Activated CD4-positive, alpha-beta memory T cell treated with anti-CD3 and anti-CD28 coated beads, Interleukin-2, amount 10 ng/mL, durations not matched to agents 7 days and 5 days (primary cell): Measurements from ENCODE around the gene CCDC120. TPM values are rescaled to one million over a fixed set of nuclear protein-coding genes. Genes with fewer than 3 reads are reported as not detected.

Experiments used
- CTCF ChIA-PET: fragments of 350-600 bp; sonication (Branson Sonifier 250); formaldehyde crosslinking; loops from one replicate; lab custom pipeline; 2021; ENCODE audit warnings: antibody characterized with exemption, inconsistent platforms; lab: Charles Lee
- POLR2A ChIA-PET: fragments of 350-600 bp; sonication (Branson Sonifier 250); formaldehyde crosslinking; loops from one replicate; lab custom pipeline; 2021; ENCODE audit warnings: antibody characterized with exemption; lab: Charles Lee
- DNase-seq: peaks from one replicate; pipeline ENCODE4 v3.0.0-alpha.2; 2020
- H3K27ac Mint-ChIP-seq: one replicate; pipeline ENCODE4 v1.8.0; 2021; ENCODE audit warnings: mild to moderate bottlenecking, mixed read lengths
- H3K27me3 Mint-ChIP-seq: one replicate; pipeline ENCODE4 v1.8.0; 2021; ENCODE audit warnings: mixed read lengths
- H3K36me3 Mint-ChIP-seq: one replicate; pipeline ENCODE4 v1.8.0; 2021; ENCODE audit warnings: low read depth, mixed read lengths
- H3K4me1 Mint-ChIP-seq: one replicate; pipeline ENCODE4 v1.8.0; 2021; ENCODE audit warnings: mixed read lengths
- H3K4me3 Mint-ChIP-seq: one replicate; pipeline ENCODE4 v1.8.0; 2021; ENCODE audit warnings: mild to moderate bottlenecking, mixed read lengths
- H3K9me3 Mint-ChIP-seq: one replicate; pipeline ENCODE4 v1.8.0; 2021; ENCODE audit warnings: mixed read lengths
- total RNA-seq, 2 experiments: library from RNA; stranded (reverse); gene quantifications; one replicate each; pipeline ENCODE4 v1.2.3, GENCODE V29; 2021

The CCDC120 gene
- total RNA-seq, 2 experiments from 2014 or later = 5.8 to 6.5 TPM

- DNase-seq = peak; percentile 97
- Mint-ChIP-seq H3K27me3 (peaks cover 2% of the 10 kb centered on the region), H3K27ac (peak within 1 kb of the TSS; percentile 93), H3K36me3 (peaks cover 27% of the 10 kb centered on the region), H3K4me1 (peaks cover 41% of the 10 kb centered on the region), H3K9me3 (no peaks in the 10 kb centered on the region), H3K4me3 (peak within 1 kb of the TSS; percentile 94)
- ChIA-PET CTCF (interaction anchor here (0.5 to 3.1 kb wide), 11 partner anchors 13 to 395 kb away, joined by 3 to 9 read pairs (median 3); partner anchors contain the start of genes GRIPAP1, HDAC6 and SLC35A2), POLR2A (interaction anchor here (0.7 to 3.7 kb wide), 9 partner anchors 10 to 226 kb away, joined by 3 to 26 read pairs (median 3); partner anchors contain the start of genes GRIPAP1, OTUD5 and WDR45)
Observed at GRCh38 chrX:49043220-49043986, 15.4 kb upstream of the CCDC120 start, which contains the start of gene TFE3. Gene TFE3, minus strand, starts transcription at chrX:49043357. Its CDS starts 131 bp downstream, at chrX:49043226.

GRCh38 chrX:49043987-49044281 is 14.9 kb upstream of the CCDC120 start:
- Mint-ChIP-seq H3K4me1 (peaks cover 35% of the 10 kb centered on the region), H3K36me3 (peaks cover 22% of the 10 kb centered on the region), H3K9me3 (no peaks in the 10 kb centered on the region), H3K4me3 (peak overlapping the region; percentile 94), H3K27ac (peak overlapping the region; percentile 78), H3K27me3 (peaks cover 2% of the 10 kb centered on the region)
- ChIA-PET CTCF (interaction anchor here (0.5 to 3.1 kb wide), 8 partner anchors 13 to 396 kb away, joined by 3 to 9 read pairs (median 3); partner anchors contain the start of genes HDAC6 and SLC35A2), POLR2A (interaction anchor here (0.7 to 3.7 kb wide), 5 partner anchors 9 to 120 kb away, joined by 3 to 26 read pairs (median 5); partner anchors contain the start of genes GRIPAP1, OTUD5 and WDR45)
- DNase-seq = no peak

DNA sequence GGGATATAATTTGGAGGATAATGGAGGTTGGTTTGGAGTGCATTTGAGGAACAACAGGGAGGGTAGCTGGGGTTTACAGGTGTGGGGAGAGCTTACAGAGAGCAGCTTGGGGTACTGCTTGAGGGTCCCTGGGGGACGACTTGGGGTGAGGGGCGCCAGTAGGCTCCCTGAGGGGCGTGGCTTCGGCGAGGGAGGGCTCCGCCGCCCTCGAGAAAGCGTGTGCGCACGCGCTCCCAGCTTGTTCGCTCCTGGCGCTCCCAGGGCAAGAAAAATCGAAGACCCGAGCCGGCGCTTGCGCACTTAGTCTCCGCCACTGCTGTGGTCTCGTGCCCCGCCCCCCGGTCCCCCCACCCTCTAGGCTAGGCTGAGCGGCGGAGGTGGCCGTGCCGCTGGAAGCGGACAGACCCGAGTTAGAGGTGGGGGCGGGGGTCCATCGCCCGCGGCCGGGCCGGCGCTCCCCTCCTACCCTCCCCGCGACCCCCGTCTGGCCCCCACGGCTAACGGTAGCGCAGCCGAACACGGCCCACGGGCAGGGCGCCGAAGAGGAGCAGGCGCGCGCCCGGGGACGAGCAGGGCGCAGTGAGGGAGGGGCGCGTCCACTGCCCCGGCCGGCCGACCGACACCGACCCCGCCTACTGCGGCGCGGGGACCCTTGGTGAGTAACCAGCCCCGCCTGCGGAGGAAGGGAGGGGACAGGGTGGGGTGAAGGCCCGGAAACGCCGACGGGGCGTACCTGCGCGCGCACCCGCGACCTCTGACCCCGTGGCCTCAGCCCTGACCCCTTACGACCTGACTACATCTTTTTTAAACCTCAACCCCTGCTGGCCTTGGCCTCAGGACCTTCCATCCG is 5.4 kb upstream of the CCDC120 start:
- peak; percentile 74 for DNase-seq
- Mint-ChIP-seq H3K9me3 (no peaks in the 10 kb centered on the region), H3K27me3 (no peaks in the 10 kb centered on the region), H3K4me3 (peak overlapping the region; percentile 74), H3K4me1 (peaks cover 28% of the 10 kb centered on the region), H3K36me3 (no peaks in the 10 kb centered on the region), H3K27ac (peak overlapping the region; percentile 79)
- POLR2A ChIA-PET = interaction anchor here (0.7 kb wide), 1 partner anchor 10 kb away, joined by 3 read pairs; the partner anchor contains the start of gene TFE3
- CTCF ChIA-PET = interaction anchor here (0.5 kb wide), 1 partner anchor 43 kb away, joined by 3 read pairs; no protein-coding TSS in a partner anchor

GRCh38 chrX:49054073-49054762 is 4.6 kb upstream of the CCDC120 start:
- H3K9me3 Mint-ChIP-seq = no peaks in the 10 kb centered on the region
- POLR2A ChIA-PET = no interaction called here
- H3K4me3 Mint-ChIP-seq = peak overlapping the region; percentile 74
- peaks cover 28% of the 10 kb centered on the region for H3K4me1 Mint-ChIP-seq
- CTCF ChIA-PET = no interaction called here
- peak overlapping the region; percentile 71 for H3K27ac Mint-ChIP-seq
- DNase-seq = no peak
- H3K27me3 Mint-ChIP-seq = no peaks in the 10 kb centered on the region
- no peaks in the 10 kb centered on the region for H3K36me3 Mint-ChIP-seq

GRCh38 chrX:49059201-49059600 is 402 bp downstream of the CCDC120 start:
- Mint-ChIP-seq H3K4me3 (no peak overlapping the region), H3K27me3 (no peaks in the 10 kb centered on the region), H3K36me3 (no peaks in the 10 kb centered on the region), H3K27ac (no peak overlapping the region), H3K4me1 (peaks cover 15% of the 10 kb centered on the region), H3K9me3 (no peaks in the 10 kb centered on the region)
- ChIA-PET POLR2A (no interaction called here), CTCF (no interaction called here)
- no peak for DNase-seq

- Mint-ChIP-seq H3K4me3 (no peak overlapping the region), H3K36me3 (no peaks in the 10 kb centered on the region), H3K9me3 (no peaks in the 10 kb centered on the region), H3K27ac (no peak overlapping the region), H3K27me3 (no peaks in the 10 kb centered on the region), H3K4me1 (peaks cover 10% of the 10 kb centered on the region)
- POLR2A ChIA-PET = interaction anchor here (1.5 kb wide), 1 partner anchor 20 kb away, joined by 4 read pairs; no protein-coding TSS in a partner anchor
- no peak for DNase-seq
- CTCF ChIA-PET = no interaction called here
Observed at GRCh38 chrX:49059681-49060085, 884 bp downstream of the CCDC120 start.

DNA sequence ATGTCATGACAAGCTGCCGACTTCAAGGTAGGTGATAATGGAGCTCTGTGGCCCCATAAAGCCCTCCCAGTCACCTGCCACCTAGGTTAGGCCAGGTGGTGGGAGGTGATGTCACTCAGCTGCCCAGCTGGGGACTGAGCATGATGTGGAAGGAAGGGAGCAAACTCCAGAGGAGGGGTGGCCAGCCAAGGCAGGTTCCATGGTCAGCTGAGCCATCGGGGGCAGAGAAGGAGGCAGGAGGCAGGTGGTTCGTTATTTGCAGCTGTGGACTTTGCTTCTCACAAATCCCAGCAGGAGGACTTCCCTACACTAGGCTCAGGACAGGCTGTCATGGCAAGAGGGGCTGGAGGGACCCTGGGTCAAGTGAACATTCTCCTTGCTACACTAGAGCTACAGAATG is 2.1 kb downstream of the CCDC120 start:
- no peaks in the 10 kb centered on the region for H3K27me3 Mint-ChIP-seq
- POLR2A ChIA-PET = interaction anchor here (1.3 to 2.2 kb wide), 3 partner anchors 19 to 21 kb away, joined by 3 to 7 read pairs (median 4); partner anchors contain the start of gene WDR45
- no peaks in the 10 kb centered on the region for H3K9me3 Mint-ChIP-seq
- H3K36me3 Mint-ChIP-seq = no peaks in the 10 kb centered on the region
- CTCF ChIA-PET = interaction anchor here (0.6 kb wide), 1 partner anchor 144 kb away, joined by 3 read pairs; no protein-coding TSS in a partner anchor
- no peak overlapping the region for H3K4me3 Mint-ChIP-seq
- DNase-seq = no peak
- no peak overlapping the region for H3K27ac Mint-ChIP-seq
- peaks cover 2% of the 10 kb centered on the region for H3K4me1 Mint-ChIP-seq

GRCh38 chrX:49061490-49061889 is 2.7 kb downstream of the CCDC120 start:
- CTCF ChIA-PET = interaction anchor here (0.6 kb wide), 1 partner anchor 145 kb away, joined by 3 read pairs; no protein-coding TSS in a partner anchor
- Mint-ChIP-seq H3K27me3 (no peaks in the 10 kb centered on the region), H3K27ac (no peak overlapping the region), H3K4me3 (no peak overlapping the region), H3K4me1 (no peaks in the 10 kb centered on the region), H3K36me3 (no peaks in the 10 kb centered on the region), H3K9me3 (no peaks in the 10 kb centered on the region)
- POLR2A ChIA-PET = interaction anchor here (1.3 to 2.2 kb wide), 2 partner anchors 18 to 19 kb away, joined by 3 to 7 read pairs; partner anchors contain the start of gene WDR45
- DNase-seq = no peak

- POLR2A ChIA-PET = interaction anchor here (1.3 to 2.2 kb wide), 2 partner anchors 18 to 20 kb away, joined by 3 to 7 read pairs; partner anchors contain the start of gene WDR45
- no peak overlapping the region for H3K4me3 Mint-ChIP-seq
- DNase-seq = no peak
- H3K27me3 Mint-ChIP-seq = no peaks in the 10 kb centered on the region
- H3K4me1 Mint-ChIP-seq = no peaks in the 10 kb centered on the region
- no peaks in the 10 kb centered on the region for H3K36me3 Mint-ChIP-seq
- H3K27ac Mint-ChIP-seq = no peak overlapping the region
- CTCF ChIA-PET = no interaction called here
- no peaks in the 10 kb centered on the region for H3K9me3 Mint-ChIP-seq
Observed at GRCh38 chrX:49061916-49062315, 3.1 kb downstream of the CCDC120 start.

GRCh38 chrX:49063715-49064114 is 4.9 kb downstream of the CCDC120 start:
- H3K36me3 Mint-ChIP-seq = no peaks in the 10 kb centered on the region
- no peak overlapping the region for H3K4me3 Mint-ChIP-seq
- H3K9me3 Mint-ChIP-seq = no peaks in the 10 kb centered on the region
- POLR2A ChIA-PET = no interaction called here
- CTCF ChIA-PET = no interaction called here
- no peaks in the 10 kb centered on the region for H3K4me1 Mint-ChIP-seq
- no peak for DNase-seq
- H3K27me3 Mint-ChIP-seq = no peaks in the 10 kb centered on the region
- no peak overlapping the region for H3K27ac Mint-ChIP-seq

GRCh38 chrX:49064303-49064702 is 5.5 kb downstream of the CCDC120 start:
- Mint-ChIP-seq H3K4me1 (no peaks in the 10 kb centered on the region), H3K27me3 (no peaks in the 10 kb centered on the region), H3K9me3 (no peaks in the 10 kb centered on the region), H3K36me3 (no peaks in the 10 kb centered on the region), H3K4me3 (no peak overlapping the region), H3K27ac (no peak overlapping the region)
- ChIA-PET CTCF (no interaction called here), POLR2A (no interaction called here)
- no peak for DNase-seq

DNA sequence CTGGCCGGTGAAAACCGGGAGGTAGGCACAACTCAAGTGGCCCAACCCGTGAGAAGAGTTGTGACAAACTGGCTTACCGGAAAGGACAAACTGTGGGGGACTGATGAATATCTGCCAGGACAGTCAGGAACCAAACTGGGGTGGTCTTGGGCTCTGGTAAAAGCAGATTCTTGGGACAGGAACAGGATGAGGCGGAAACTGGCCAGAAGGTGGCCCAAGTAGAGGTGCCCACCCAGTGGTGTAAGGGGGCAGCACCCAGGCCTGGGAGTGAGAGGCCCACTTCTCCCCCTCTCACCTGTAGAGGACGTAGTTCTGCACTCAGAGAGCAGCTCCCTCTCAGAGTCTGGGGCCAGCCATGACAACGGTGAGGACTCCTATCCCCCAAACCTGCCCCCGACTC is 5.9 kb downstream of the CCDC120 start:
- Mint-ChIP-seq H3K36me3 (no peaks in the 10 kb centered on the region), H3K27me3 (no peaks in the 10 kb centered on the region), H3K4me1 (no peaks in the 10 kb centered on the region), H3K9me3 (no peaks in the 10 kb centered on the region), H3K4me3 (no peak overlapping the region), H3K27ac (no peak overlapping the region)
- ChIA-PET POLR2A (no interaction called here), CTCF (no interaction called here)
- no peak for DNase-seq
